Measurements from ENCODE around the gene NDUFS4.

Gene NDUFS4

GRCh38 chr5:53558966-53559365, 1.5 kb upstream of the NDUFS4 start:
- TF ChIP-seq USF1 (IDR thresholded peaks at IDR 0.05) (no peak), EGR1 (IDR thresholded peaks at IDR 0.05) (no peak), YY1 (IDR thresholded peaks at IDR 0.05; ENCODE audit: low read depth) (no peak), TEAD4 (IDR thresholded peaks at IDR 0.05) (no peak), TCF12 (IDR thresholded peaks at IDR 0.05; ENCODE audit: low read depth) (no peak), FOXM1 (IDR thresholded peaks at IDR 0.05; ENCODE audit: borderline replicate concordance, low read depth) (no peak), CREB1 (IDR thresholded peaks at IDR 0.05; ENCODE audit: low read depth) (no peak), EP300 (IDR thresholded peaks at IDR 0.05; ENCODE audit: borderline replicate concordance) (no peak), RAD21 (IDR thresholded peaks at IDR 0.05; ENCODE audit: low read depth) (no peak), NFIC (IDR thresholded peaks at IDR 0.05) (no peak), TAF1 (IDR thresholded peaks at IDR 0.05; ENCODE audit: low read depth) (no peak), MAX (IDR thresholded peaks at IDR 0.05) (no peak), CEBPB (IDR thresholded peaks at IDR 0.05) (no peak), ZBTB7A (IDR thresholded peaks at IDR 0.05; ENCODE audit: low read depth) (no peak)
- TF ChIP-seq, protein P1, sequence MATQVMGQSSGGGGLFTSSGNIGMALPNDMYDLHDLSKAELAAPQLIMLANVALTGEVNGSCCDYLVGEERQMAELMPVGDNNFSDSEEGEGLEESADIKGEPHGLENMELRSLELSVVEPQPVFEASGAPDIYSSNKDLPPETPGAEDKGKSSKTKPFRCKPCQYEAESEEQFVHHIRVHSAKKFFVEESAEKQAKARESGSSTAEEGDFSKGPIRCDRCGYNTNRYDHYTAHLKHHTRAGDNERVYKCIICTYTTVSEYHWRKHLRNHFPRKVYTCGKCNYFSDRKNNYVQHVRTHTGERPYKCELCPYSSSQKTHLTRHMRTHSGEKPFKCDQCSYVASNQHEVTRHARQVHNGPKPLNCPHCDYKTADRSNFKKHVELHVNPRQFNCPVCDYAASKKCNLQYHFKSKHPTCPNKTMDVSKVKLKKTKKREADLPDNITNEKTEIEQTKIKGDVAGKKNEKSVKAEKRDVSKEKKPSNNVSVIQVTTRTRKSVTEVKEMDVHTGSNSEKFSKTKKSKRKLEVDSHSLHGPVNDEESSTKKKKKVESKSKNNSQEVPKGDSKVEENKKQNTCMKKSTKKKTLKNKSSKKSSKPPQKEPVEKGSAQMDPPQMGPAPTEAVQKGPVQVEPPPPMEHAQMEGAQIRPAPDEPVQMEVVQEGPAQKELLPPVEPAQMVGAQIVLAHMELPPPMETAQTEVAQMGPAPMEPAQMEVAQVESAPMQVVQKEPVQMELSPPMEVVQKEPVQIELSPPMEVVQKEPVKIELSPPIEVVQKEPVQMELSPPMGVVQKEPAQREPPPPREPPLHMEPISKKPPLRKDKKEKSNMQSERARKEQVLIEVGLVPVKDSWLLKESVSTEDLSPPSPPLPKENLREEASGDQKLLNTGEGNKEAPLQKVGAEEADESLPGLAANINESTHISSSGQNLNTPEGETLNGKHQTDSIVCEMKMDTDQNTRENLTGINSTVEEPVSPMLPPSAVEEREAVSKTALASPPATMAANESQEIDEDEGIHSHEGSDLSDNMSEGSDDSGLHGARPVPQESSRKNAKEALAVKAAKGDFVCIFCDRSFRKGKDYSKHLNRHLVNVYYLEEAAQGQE (IDR thresholded peaks at IDR 0.05; ENCODE audit: low read depth) = no peak

DNA sequence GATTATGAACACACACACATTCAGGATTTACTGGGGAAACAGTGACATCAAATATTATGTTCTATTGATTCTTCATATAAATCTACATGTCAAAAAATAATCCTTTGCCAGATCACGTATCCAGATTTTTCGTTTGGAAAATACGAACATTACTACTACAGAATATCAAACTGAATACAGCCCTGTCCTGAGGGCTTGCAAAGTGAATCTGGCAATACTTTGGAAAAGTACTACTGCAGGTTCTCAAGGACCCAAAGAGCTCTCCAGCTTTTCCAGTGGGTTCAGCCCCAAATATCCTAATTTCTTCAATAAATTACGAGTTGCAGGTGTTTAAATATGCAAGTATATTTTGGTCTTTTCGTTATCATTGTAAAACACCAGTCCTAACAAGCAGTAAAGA, 411 bp upstream of the NDUFS4 start:
- TF ChIP-seq NFIC (IDR thresholded peaks at IDR 0.05) (no peak), TAF1 (IDR thresholded peaks at IDR 0.05; ENCODE audit: low read depth) (no peak), MAX (IDR thresholded peaks at IDR 0.05) (no peak)
- TF ChIP-seq, protein P1 (IDR thresholded peaks at IDR 0.05; ENCODE audit: low read depth) = no peak

DNA sequence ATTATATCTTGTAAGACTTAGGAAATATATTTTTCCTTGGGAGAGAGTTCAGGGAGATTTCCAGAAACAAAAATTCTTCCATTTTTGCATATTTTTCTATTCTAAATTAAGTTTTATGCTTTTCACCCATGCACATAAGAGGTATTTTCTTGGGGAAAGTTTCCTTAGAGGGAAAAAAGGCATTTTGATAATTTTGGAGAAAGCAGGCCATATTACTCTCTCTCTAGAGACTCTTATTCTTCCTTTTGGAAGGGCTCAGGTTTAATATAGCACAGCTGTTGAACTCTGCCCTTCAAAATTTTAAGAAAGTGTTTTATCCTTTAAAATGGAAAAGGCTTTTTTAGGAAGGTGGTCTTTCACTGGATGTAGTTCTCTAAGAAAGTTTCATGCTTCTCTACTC, 8.0 kb downstream of the NDUFS4 start:
- no peak for TF ChIP-seq CREB1 (IDR thresholded peaks at IDR 0.05; ENCODE audit: low read depth)
- no peak for TF ChIP-seq RAD21 (IDR thresholded peaks at IDR 0.05; ENCODE audit: low read depth)
- no peak for TF ChIP-seq ZBTB7A (IDR thresholded peaks at IDR 0.05; ENCODE audit: low read depth)
- no peak for TF ChIP-seq TAF1 (IDR thresholded peaks at IDR 0.05; ENCODE audit: low read depth)
- no peak for TF ChIP-seq FOXM1 (IDR thresholded peaks at IDR 0.05; ENCODE audit: borderline replicate concordance, low read depth)
- TF ChIP-seq, protein P1 (IDR thresholded peaks at IDR 0.05; ENCODE audit: low read depth) = no peak

GRCh38 chr5:53568871-53569270, 8.4 kb downstream of the NDUFS4 start:
- no peak for TF ChIP-seq ZBTB7A (IDR thresholded peaks at IDR 0.05; ENCODE audit: low read depth)
- TF ChIP-seq RAD21 (IDR thresholded peaks at IDR 0.05; ENCODE audit: low read depth) = no peak
- no peak for TF ChIP-seq TEAD4 (IDR thresholded peaks at IDR 0.05)
- TF ChIP-seq TAF1 (IDR thresholded peaks at IDR 0.05; ENCODE audit: low read depth) = no peak
- no peak for TF ChIP-seq MAX (IDR thresholded peaks at IDR 0.05)
- TF ChIP-seq YY1 (IDR thresholded peaks at IDR 0.05; ENCODE audit: low read depth) = no peak
- TF ChIP-seq, protein P1 (IDR thresholded peaks at IDR 0.05; ENCODE audit: low read depth) = no peak

Measured in Ishikawa (cell line).